Endothelial cell of umbilical vein (primary cell): ENCODE data around the gene NCOA3. TPM values are rescaled to one million over a fixed set of nuclear protein-coding genes. Genes with fewer than 3 reads are reported as not detected.

Source experiments
- BruUV-seq: library from RNA; stranded (reverse); fragments of 400-500 nt; replicated peaks from 2 replicates; lab custom pipeline; 2021; lab: Mats Ljungman, UMichigan
- CTCF ChIA-PET: fragments of 300-600, 350-600 bp; sonication (Branson Sonifier 250); formaldehyde crosslinking; loops from one replicate; lab custom pipeline; 2021; ENCODE audit warnings: antibody characterized with exemption, inconsistent platforms; lab: Charles Lee
- POLR2A ChIA-PET: fragments of 300-600, 350-600 bp; sonication (Branson Sonifier 250); formaldehyde crosslinking; loops from one replicate; lab custom pipeline; 2021; ENCODE audit warnings: antibody characterized with exemption, inconsistent platforms; lab: Charles Lee
- DNase-seq: peaks from one replicate; pipeline ENCODE4 v3.0.0-alpha.2; 2011; ENCODE audit warnings: low read depth, low spot score
- FAIRE-seq: peaks from 2 replicates; lab custom pipeline; 2011; peaks lifted over from hg19 to GRCh38; lab: Jason Lieb, UNC
- H2AFZ ChIP-seq: 2 replicates; pipeline ENCODE4 v1.6.0; 2012; ENCODE audit warnings: low read depth, low read length, control low read depth, inconsistent platforms
- H3K27ac ChIP-seq: 2 replicates; pipeline ENCODE4 v1.5.1; 2011; ENCODE audit warnings: low read depth, mild to moderate bottlenecking, control low read depth, low read length, moderate library complexity; ENCODE audit not compliant: insufficient read depth
- H3K27me3 ChIP-seq, 2 experiments: 2 replicates each; pipeline versions ENCODE4 v1.6.0 to v1.6.1; 2011; ENCODE audit warnings: low read length in 2 of 2, mixed read lengths in 1 of 2; ENCODE audit not compliant: control insufficient read depth in 2 of 2, insufficient read depth in 2 of 2
- H3K36me3 ChIP-seq, 2 experiments: 2 replicates in 1 of 2; 3 replicates in 1 of 2; pipeline ENCODE4 v1.5.1; 2011; ENCODE audit warnings: low read length in 2 of 2, mild to moderate bottlenecking in 1 of 2, moderate library complexity in 1 of 2; ENCODE audit not compliant: control insufficient read depth in 2 of 2, insufficient read depth in 2 of 2; ENCODE audit errors: extremely low read depth in 1 of 2
- H3K4me1 ChIP-seq: 3 replicates; pipeline ENCODE4 v1.5.1; 2011; ENCODE audit warnings: mild to moderate bottlenecking, low read length; ENCODE audit not compliant: control insufficient read depth, insufficient read depth; ENCODE audit errors: extremely low read depth
- H3K4me2 ChIP-seq: 2 replicates; pipeline ENCODE4 v1.6.1; 2011; ENCODE audit warnings: low read length, control low read depth, mixed read lengths; ENCODE audit not compliant: insufficient read depth
- H3K4me3 ChIP-seq, 3 experiments: fragments of 200-600 bp in 1 of 3; sonication (generic), shearing (Covaris generic) in 1 of 3; replicated peaks in 1 of 3; 2 replicates each; pipeline ENCODE4 v1.5.1; 2011 to 2016; ENCODE audit warnings: control low read depth in 3 of 3, low read length in 3 of 3, mild to moderate bottlenecking in 2 of 3, inconsistent platforms in 1 of 3, low read depth in 1 of 3, moderate library complexity in 1 of 3; ENCODE audit not compliant: insufficient read depth in 1 of 3
- H3K79me2 ChIP-seq: 2 replicates; pipeline ENCODE4 v1.6.0; 2012; ENCODE audit warnings: low read length, inconsistent platforms; ENCODE audit not compliant: control insufficient read depth, insufficient read depth
- H3K9ac ChIP-seq: replicated peaks from 2 replicates; pipeline ENCODE3; 2011; ENCODE audit warnings: low read length, control low read depth; ENCODE audit not compliant: insufficient read depth; ENCODE audit errors: extremely low read depth
- H3K9me1 ChIP-seq: replicated peaks from 3 replicates; pipeline ENCODE4 v1.6.0; 2011; ENCODE audit warnings: mild to moderate bottlenecking, low read length; ENCODE audit not compliant: control insufficient read depth, insufficient read depth; ENCODE audit errors: extremely low read depth
- H3K9me3 ChIP-seq: replicated peaks from 2 replicates; pipeline ENCODE4 v1.5.1; 2012; ENCODE audit warnings: low read length, inconsistent platforms; ENCODE audit not compliant: control insufficient read depth, insufficient read depth
- H4K20me1 ChIP-seq: replicated peaks from 2 replicates; pipeline ENCODE3; 2011; ENCODE audit warnings: mild to moderate bottlenecking, low read length; ENCODE audit not compliant: control insufficient read depth, insufficient read depth; ENCODE audit errors: extremely low read depth
- CTCF ChIP-seq, 2 donors: IDR thresholded peaks; 1 replicate in 1 of 2; 2 replicates in 1 of 2; pipeline ENCODE4 v1.5.1; 2011; ENCODE audit warnings: low read length in 2 of 2, mild to moderate bottlenecking in 2 of 2, moderate library complexity in 2 of 2, control low read depth in 1 of 2, inconsistent platforms in 1 of 2, low read depth in 1 of 2; ENCODE audit not compliant: insufficient read depth in 1 of 2; ENCODE audit errors: extremely low read depth in 1 of 2
- EZH2 ChIP-seq: IDR thresholded peaks from 2 replicates; pipeline ENCODE4 v1.6.1; 2012; ENCODE audit warnings: borderline replicate concordance, low read depth, mild to moderate bottlenecking, moderate library complexity, low read length, inconsistent platforms; ENCODE audit not compliant: severe bottlenecking
- FOS ChIP-seq: IDR thresholded peaks from 2 replicates; pipeline ENCODE4 v1.6.1; 2011; ENCODE audit warnings: mild to moderate bottlenecking, low read length, moderate library complexity, borderline replicate concordance; ENCODE audit not compliant: insufficient read depth
- GATA2 ChIP-seq: IDR thresholded peaks from 2 replicates; pipeline ENCODE4 v1.7.0; 2011; ENCODE audit warnings: low read depth, mild to moderate bottlenecking, moderate library complexity, mixed read lengths, low read length; ENCODE audit not compliant: insufficient read length, insufficient read depth
- JUN ChIP-seq: IDR thresholded peaks from 2 replicates; pipeline ENCODE4 v1.6.1; 2011; ENCODE audit warnings: borderline replicate concordance, low read depth; ENCODE audit not compliant: insufficient read length, insufficient read depth
- MAX ChIP-seq: IDR thresholded peaks from 2 replicates; pipeline ENCODE4 v1.6.1; 2011; ENCODE audit not compliant: insufficient read depth, insufficient read length
- MYC ChIP-seq: IDR thresholded peaks from one replicate; pipeline ENCODE4 v1.6.1; 2011; ENCODE audit warnings: mild to moderate bottlenecking, low read depth, low read length
- POLR2A ChIP-seq: IDR thresholded peaks from 2 replicates; pipeline ENCODE4 v1.6.1; 2012; ENCODE audit warnings: low read depth, mild to moderate bottlenecking, control low read depth, low read length
- POLR2AphosphoS5 ChIP-seq: IDR thresholded peaks from 2 replicates; pipeline ENCODE4 v1.6.1; 2012; ENCODE audit warnings: low read depth, mild to moderate bottlenecking, control low read depth, low read length, moderate library complexity; ENCODE audit not compliant: insufficient read depth
- dilution Hi-C: fragments of 300-500 bp; cut with MboI; formaldehyde crosslinking; loops from one replicate; pipeline ENCODE4 v1.15.0; 2019; ENCODE audit warnings: low sequenced_read_pairs; ENCODE audit not compliant: extremely low pct_ligation_motif_present
- intact Hi-C: fragments of 100-400 bp; cut with micrococcal nuclease; formaldehyde crosslinking; loops from one replicate; pipeline ENCODE4 v1.10.0; 2022
- polyA plus RNA-seq, 4 experiments: library from polyadenylated mRNA; depleted of rRNA in 3 of 4; stranded (reverse) in 3 of 4; unstranded in 1 of 4; fragments of >200 nt; gene quantifications; 2 replicates each; pipeline versions ENCODE4 v1.2.1 to v1.2.3, GENCODE V29; 2011 to 2012; ENCODE audit warnings: missing spikeins in 1 of 4
- total RNA-seq: library from RNA; stranded (reverse); gene quantifications from 2 replicates; pipeline ENCODE4 v1.2.3, GENCODE V29; 2021

NCOA3 gene
- total and polyA plus RNA-seq, 2 donors (not counting 3 experiments of a cell fraction or from before 2014, with no cell fraction given), result 12.0 to 35.6 TPM

GRCh38 chr20:47672886-47673670 lies 171.4 kb downstream of the NCOA3 start:
- no peaks in the 10 kb centered on the region for H3K36me3 ChIP-seq
- H3K4me1 ChIP-seq, result no peaks in the 10 kb centered on the region
- DNase-seq (no peak), FAIRE-seq (no peak)
- H2AFZ ChIP-seq, result no peak overlapping the region
- H3K27me3 ChIP-seq, result no peaks in the 10 kb centered on the region
- no peak overlapping the region for H3K27ac ChIP-seq
- intact Hi-C loops (no loop called here), dilution Hi-C loops (no loop called here)
- H3K9ac ChIP-seq, result no peak overlapping the region
- H3K4me3 ChIP-seq, result no peak overlapping the region
- CTCF ChIA-PET, result interaction anchor here (1.6 to 15.4 kb wide), 3 partner anchors 9 to 947 kb away, joined by 3 to 302 read pairs (median 16); no protein-coding TSS in a partner anchor
- TF ChIP-seq GATA2, result no peak
- no peak for TF ChIP-seq POLR2A
- TF ChIP-seq MAX, result no peak
- TF ChIP-seq JUN, result no peak
- TF ChIP-seq CTCF (IDR thresholded peaks at IDR 0.05; ENCODE audit: extremely low read depth in 1 of 2, insufficient read depth in 1 of 2, low read depth in 1 of 2, low read length in 2 of 2), result no peak
- no peak for TF ChIP-seq POLR2AphosphoS5
- no peak for TF ChIP-seq FOS
- no peak for TF ChIP-seq MYC
- no peak for TF ChIP-seq EZH2
- no TSS peak for BruUV-seq
- H3K4me2 ChIP-seq, result no peak overlapping the region
- no peaks in the 10 kb centered on the region for H3K9me1 ChIP-seq
- no peaks in the 10 kb centered on the region for H4K20me1 ChIP-seq
- no peaks in the 10 kb centered on the region for H3K79me2 ChIP-seq
- H3K9me3 ChIP-seq, result no peaks in the 10 kb centered on the region
- POLR2A ChIA-PET, result no interaction called here
